Hepatocyte (in vitro differentiated cells): ENCODE data around the gene DUSP14. TPM values are rescaled to one million over a fixed set of nuclear protein-coding genes. Genes with fewer than 3 reads are reported as not detected.

Experiments
- DNase-seq: peaks from one replicate; pipeline ENCODE4 v3.0.0-alpha.2; 2016; ENCODE audit warnings: low spot score
- H2AFZ ChIP-seq: fragments of 200-600 bp; sonication (generic); 2 replicates; pipeline ENCODE4 v1.6.0; 2016; ENCODE audit warnings: antibody characterized with exemption, mild to moderate bottlenecking
- H3K27ac ChIP-seq: fragments of 200-600 bp; sonication (generic); 2 replicates; pipeline ENCODE4 v1.5.1; 2016; ENCODE audit warnings: mild to moderate bottlenecking
- H3K27me3 ChIP-seq: fragments of 200-600 bp; sonication (generic); 2 replicates; pipeline ENCODE4 v1.6.1; 2016
- H3K36me3 ChIP-seq: fragments of 200-600 bp; sonication (generic); replicated peaks from 2 replicates; pipeline ENCODE4 v1.5.1; 2016; ENCODE audit warnings: low read depth; ENCODE audit not compliant: insufficient read depth
- H3K4me1 ChIP-seq: fragments of 200-600 bp; sonication (generic); 2 replicates; pipeline ENCODE4 v1.5.1; 2016; ENCODE audit warnings: mild to moderate bottlenecking, moderate library complexity; ENCODE audit not compliant: insufficient read depth
- H3K4me2 ChIP-seq: fragments of 200-600 bp; sonication (generic); 2 replicates; pipeline ENCODE4 v1.6.0; 2016
- H3K4me3 ChIP-seq: fragments of 200-600 bp; sonication (generic); 2 replicates; pipeline ENCODE4 v1.5.1; 2016; ENCODE audit warnings: mild to moderate bottlenecking
- H3K79me2 ChIP-seq: fragments of 200-600 bp; sonication (generic); 2 replicates; pipeline ENCODE4 v1.6.0; 2017; ENCODE audit warnings: mild to moderate bottlenecking
- H3K9me2 ChIP-seq: fragments of 200-600 bp; sonication (generic); replicated peaks from 2 replicates; pipeline ENCODE4 v1.6.0; 2017; ENCODE audit warnings: mild to moderate bottlenecking; ENCODE audit not compliant: insufficient read depth
- H3K9me3 ChIP-seq: fragments of 200-600 bp; sonication (generic); 2 replicates; pipeline ENCODE4 v1.5.1; 2016; ENCODE audit warnings: low read depth, mild to moderate bottlenecking
- H4K20me1 ChIP-seq: fragments of 200-600 bp; sonication (generic); 2 replicates; pipeline ENCODE4 v1.6.0; 2016; ENCODE audit warnings: mild to moderate bottlenecking; ENCODE audit not compliant: insufficient read depth, poor library complexity, severe bottlenecking
- CTCF ChIP-seq: fragments of 200-600 bp; sonication (generic); IDR thresholded peaks from 2 replicates; pipeline ENCODE4 v1.5.1; 2016; ENCODE audit warnings: antibody characterized with exemption, mild to moderate bottlenecking; ENCODE audit not compliant: poor library complexity
- EZH2 ChIP-seq: fragments of 200-600 bp; sonication (generic); IDR thresholded peaks from 2 replicates; pipeline ENCODE4 v1.6.1; 2016; ENCODE audit warnings: antibody characterized with exemption, mild to moderate bottlenecking, borderline replicate concordance
- EZH2phosphoT487 ChIP-seq: fragments of 200-600 bp; sonication (generic); IDR thresholded peaks from one replicate; pipeline ENCODE4 v1.6.1; 2018; ENCODE audit warnings: antibody characterized with exemption, mild to moderate bottlenecking, low read depth, moderate library complexity; ENCODE audit not compliant: unreplicated experiment, severe bottlenecking
- WGBS: methylation state at CpG from one replicate; pipeline ENCODE4 v1.1.6; 2016; ENCODE audit warnings: low lambda C conversion rate; ENCODE audit errors: missing lambda C conversion rate; 5-methylcytosine and 5-hydroxymethylcytosine counted together
- polyA plus RNA-seq: library from polyadenylated mRNA; unstranded; fragments of >200 nt; fragmentation: Nextera tagmentation; extraction: Ambion mirVana; gene quantifications from 2 replicates; pipeline ENCODE4 v1.2.1, GENCODE V29; 2016
- total RNA-seq: library from RNA; depleted of rRNA; stranded (reverse); fragments of >200 nt; gene quantifications from 2 replicates; pipeline ENCODE4 v1.2.3, GENCODE V29; 2014

DUSP14 gene
- total and polyA plus RNA-seq, 2 experiments from 2014 or later, result 28.8 to 33.3 TPM

DNA sequence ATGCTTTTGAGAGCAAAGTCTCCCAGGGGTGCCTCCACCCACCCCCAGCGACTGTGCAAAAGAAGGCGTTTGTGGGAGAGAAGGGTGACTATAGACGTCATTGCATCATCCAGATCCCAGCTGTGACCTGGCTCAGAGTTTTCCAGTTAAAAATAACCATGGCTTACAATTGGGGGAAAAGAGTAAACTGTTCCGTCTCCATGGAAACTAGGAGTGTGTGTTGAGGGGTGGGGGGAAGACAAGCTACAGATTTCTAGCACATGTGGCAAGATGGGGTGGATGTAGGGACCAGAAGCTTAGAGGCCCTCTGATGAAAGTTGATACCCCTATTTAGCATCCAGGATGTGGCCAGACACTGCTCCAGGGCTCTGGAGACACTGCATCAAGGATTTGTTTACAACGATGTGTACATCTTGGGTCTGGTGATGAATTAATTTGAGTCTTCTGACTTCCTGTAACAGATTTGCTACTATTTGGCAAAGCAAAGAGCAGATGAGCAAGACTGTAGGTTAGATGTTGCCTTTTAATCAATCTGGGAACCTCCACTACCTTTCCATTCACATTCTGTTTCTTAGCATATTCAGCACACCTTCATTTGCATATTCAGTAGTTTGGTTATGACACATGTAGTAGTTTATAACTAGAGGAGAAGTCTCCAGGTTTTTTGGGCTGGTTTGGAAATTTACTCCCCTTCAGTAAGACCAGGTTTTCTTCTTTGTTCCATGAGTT lies 6.2 kb upstream of the DUSP14 start:
- H3K9me3 ChIP-seq, result no peaks in the 10 kb centered on the region
- H3K4me1 ChIP-seq, result peaks cover 22% of the 10 kb centered on the region
- H3K4me2 ChIP-seq, result peak overlapping the region; percentile 34
- WGBS, result 54% methylated on average over 5 of the region's 5 CpGs
- H3K4me3 ChIP-seq, result no peak overlapping the region
- H3K36me3 ChIP-seq, result no peaks in the 10 kb centered on the region
- no peaks in the 10 kb centered on the region for H3K79me2 ChIP-seq
- no peaks in the 10 kb centered on the region for H3K27me3 ChIP-seq
- H3K9me2 ChIP-seq, result no peaks in the 10 kb centered on the region
- DNase-seq, result peak; percentile 71
- no peaks in the 10 kb centered on the region for H4K20me1 ChIP-seq
- H3K27ac ChIP-seq, result peak overlapping the region; percentile 69
- TF ChIP-seq CTCF (no peak), EZH2phosphoT487 (no peak), EZH2 (no peak)
- no peak overlapping the region for H2AFZ ChIP-seq

DNA sequence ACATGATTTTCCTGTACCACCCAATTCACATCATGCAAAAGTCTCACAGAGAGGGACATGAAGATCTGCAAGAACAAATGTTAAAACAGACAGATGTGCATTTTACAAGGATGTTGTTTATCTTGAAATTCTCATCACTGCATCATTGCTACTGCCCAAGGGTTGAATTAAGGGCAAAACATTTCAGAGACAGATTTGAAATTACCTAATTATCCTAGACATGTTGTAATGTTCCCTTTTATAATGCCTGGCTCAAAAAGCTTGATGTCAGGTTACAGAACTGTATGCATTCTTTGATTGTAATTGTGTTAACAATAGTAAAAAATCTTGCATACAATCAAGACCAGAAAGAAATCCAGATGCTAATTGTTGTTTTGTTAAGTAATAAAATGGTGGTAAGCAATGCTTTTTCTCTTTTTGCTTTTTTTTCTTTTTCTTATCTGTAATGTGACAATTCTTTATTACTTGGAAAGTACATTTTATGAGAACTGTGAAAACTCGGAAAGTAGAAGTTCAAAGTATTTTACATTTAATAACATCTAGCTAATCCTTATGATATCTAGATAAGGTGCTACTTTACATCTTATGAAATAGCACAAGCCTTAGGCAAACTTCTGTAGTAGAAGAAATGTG lies 3.6 kb upstream of the DUSP14 start:
- 47% methylated on average over 1 of the region's 1 CpG for WGBS
- Histone ChIP-seq H2AFZ (no peak overlapping the region), H4K20me1 (no peaks in the 10 kb centered on the region), H3K27me3 (no peaks in the 10 kb centered on the region), H3K27ac (no peak overlapping the region), H3K4me3 (no peak overlapping the region), H3K9me2 (no peaks in the 10 kb centered on the region), H3K79me2 (peaks cover 3% of the 10 kb centered on the region), H3K36me3 (no peaks in the 10 kb centered on the region), H3K9me3 (no peaks in the 10 kb centered on the region), H3K4me2 (no peak overlapping the region), H3K4me1 (peaks cover 32% of the 10 kb centered on the region)
- TF ChIP-seq CTCF, result no peak
- no peak for TF ChIP-seq EZH2phosphoT487
- TF ChIP-seq EZH2, result no peak
- DNase-seq, result no peak

DNA sequence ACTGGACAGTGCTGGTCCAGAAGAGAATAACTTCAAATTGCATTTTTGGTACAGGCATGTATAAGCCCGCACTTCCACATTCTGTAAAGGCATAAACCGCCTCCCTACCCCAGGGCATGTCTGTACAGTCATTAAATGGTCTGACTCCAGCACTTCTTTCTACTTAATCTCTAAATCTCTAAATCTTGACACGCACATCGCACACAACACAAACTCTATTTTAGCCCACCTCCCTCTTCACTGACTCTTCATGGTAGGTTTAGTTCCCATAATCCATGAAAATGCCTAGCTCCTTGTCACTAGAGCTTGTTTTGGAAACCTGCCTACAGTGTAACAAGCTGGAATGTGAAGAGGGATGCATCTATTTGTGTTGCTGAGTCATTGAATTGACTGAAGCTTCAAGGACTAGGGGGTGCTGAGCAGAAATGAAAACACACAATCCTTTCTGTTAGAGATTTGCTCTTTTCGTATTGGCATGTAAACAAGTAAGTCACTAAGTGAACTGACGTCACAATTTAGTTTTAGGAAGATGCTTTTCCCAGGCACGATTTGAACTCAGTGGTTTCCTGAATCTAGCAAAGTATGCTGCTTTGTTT lies 1.6 kb upstream of the DUSP14 start:
- Histone ChIP-seq H3K4me3 (no peak overlapping the region), H3K27ac (peak overlapping the region; percentile 87), H4K20me1 (no peaks in the 10 kb centered on the region), H3K36me3 (no peaks in the 10 kb centered on the region), H3K9me3 (no peaks in the 10 kb centered on the region), H3K9me2 (no peaks in the 10 kb centered on the region), H3K4me1 (peaks cover 32% of the 10 kb centered on the region), H2AFZ (no peak overlapping the region), H3K79me2 (peaks cover 20% of the 10 kb centered on the region), H3K27me3 (no peaks in the 10 kb centered on the region), H3K4me2 (peak overlapping the region; percentile 99)
- TF ChIP-seq CTCF (no peak), EZH2phosphoT487 (no peak), EZH2 (no peak)
- 35% methylated on average over 7 of the region's 7 CpGs for WGBS
- DNase-seq, result peak; percentile 78
